ENCODE results near the gene COASY.
A peak's percentile ranks its signal among the peaks of the same experiment; 100 is the strongest.
"Not testable (repeated sequence)": the region's sequence is repeated elsewhere in the genome, so short reads cannot be mapped to it uniquely, and the experiment has no call there.

Gene COASY

GRCh38 chr17:42531455-42532354 is 30.2 kb upstream of the COASY start:
- DNase-seq (ENCODE audit: low read depth), result peak; percentile 44

GRCh38 chr17:42535155-42536047 is 26.5 kb upstream of the COASY start:
- DNase-seq (ENCODE audit: low read depth), result no peak

GRCh38 chr17:42536048-42536371 is 25.9 kb upstream of the COASY start, which contains the start of gene NAGLU:
TSS of gene NAGLU (plus strand) at chr17:42536241. CDS start at chr17:42536273, 32 bp downstream.
- DNase-seq (ENCODE audit: low read depth), result peak; percentile 76

DNA sequence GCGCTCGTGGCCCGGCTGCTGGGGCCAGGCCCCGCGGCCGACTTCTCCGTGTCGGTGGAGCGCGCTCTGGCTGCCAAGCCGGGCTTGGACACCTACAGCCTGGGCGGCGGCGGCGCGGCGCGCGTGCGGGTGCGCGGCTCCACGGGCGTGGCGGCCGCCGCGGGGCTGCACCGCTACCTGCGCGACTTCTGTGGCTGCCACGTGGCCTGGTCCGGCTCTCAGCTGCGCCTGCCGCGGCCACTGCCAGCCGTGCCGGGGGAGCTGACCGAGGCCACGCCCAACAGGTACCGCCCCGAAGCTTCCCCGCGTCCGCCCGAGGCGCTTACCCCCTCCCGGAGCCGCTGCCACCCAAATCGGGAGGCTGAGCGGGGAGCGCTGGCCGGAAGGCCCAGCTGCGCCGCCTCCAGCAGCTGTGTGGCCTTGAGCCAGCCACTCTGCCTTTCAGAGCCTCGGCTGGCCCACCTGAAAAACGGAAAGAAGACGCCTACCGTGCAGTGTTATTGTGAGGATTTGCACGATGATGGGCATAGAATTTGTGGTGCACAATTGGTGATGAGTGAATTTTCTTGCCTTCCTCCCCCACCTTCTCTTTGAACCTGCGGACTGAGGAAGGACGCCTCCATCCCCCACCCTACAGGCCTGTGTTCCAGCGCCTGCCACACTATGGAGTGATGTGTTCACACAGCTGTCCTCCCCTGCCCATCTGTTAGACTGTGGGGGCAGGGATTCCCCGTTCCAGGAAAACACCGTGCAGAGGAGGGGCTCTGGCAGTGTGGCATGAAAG is 25.4 kb upstream of the COASY start:
- peak; percentile 61 for DNase-seq (ENCODE audit: low read depth)

DNA sequence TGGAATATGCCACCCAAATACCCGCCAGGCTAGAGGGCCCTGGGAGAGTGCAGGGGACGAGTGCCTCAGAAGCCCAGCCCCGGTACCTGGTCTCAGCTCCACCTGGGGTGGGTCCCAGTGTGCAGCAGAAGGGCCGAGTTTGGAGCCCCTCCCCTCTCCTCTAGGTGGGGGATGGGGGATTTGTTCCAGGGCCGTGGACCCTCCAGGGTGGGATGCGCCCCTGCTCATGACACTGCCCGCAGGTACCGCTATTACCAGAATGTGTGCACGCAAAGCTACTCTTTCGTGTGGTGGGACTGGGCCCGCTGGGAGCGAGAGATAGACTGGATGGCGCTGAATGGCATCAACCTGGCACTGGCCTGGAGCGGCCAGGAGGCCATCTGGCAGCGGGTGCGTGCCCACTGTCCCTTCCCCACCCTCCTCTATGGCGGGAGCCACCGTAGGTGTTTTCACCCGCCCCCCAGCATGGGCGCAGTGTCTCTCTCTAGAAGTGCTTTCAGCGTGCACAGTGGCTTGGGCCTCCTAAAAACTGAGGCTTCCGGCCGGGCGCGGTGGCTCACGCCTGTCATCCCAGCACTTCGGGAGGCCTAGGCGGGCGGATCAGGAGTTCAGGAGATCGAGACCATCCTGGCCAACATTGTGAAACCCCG is 24.7 kb upstream of the COASY start:
- no peak for DNase-seq (ENCODE audit: low read depth)

DNA sequence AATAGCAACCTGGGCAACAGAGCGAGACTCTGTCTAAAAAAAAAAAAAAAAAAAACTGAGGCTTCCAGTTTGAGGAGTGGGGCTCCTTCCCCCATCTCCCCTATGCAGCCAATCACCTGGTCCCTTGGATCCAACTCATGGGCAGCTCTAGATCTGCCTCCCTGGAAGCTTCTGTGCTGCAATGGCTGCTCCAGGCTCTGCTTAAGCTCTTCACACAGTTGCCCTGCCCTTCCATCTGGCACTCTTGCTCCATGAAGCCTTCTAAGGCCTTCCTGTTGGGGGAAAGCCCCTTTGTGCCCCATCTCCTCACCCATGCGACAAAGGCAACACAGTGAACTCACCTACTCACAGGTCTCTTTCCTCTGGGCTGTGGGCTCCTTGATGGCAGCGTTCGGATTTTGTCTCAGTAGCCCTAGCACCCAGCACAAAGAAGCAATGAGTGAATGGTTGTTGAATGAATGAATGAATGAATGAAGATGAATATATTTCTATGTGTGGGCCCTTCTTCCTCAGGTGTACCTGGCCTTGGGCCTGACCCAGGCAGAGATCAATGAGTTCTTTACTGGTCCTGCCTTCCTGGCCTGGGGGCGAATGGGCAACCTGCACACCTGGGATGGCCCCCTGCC is 24.0 kb upstream of the COASY start:
- DNase-seq (ENCODE audit: low read depth), result no peak

- no peak for DNase-seq (ENCODE audit: low read depth)
Measured at GRCh38 chr17:42538482-42538881, 23.5 kb upstream of the COASY start.

- DNase-seq (ENCODE audit: low read depth), result not testable (repeated sequence)
Measured at GRCh38 chr17:42540558-42540957, 21.4 kb upstream of the COASY start.

DNA sequence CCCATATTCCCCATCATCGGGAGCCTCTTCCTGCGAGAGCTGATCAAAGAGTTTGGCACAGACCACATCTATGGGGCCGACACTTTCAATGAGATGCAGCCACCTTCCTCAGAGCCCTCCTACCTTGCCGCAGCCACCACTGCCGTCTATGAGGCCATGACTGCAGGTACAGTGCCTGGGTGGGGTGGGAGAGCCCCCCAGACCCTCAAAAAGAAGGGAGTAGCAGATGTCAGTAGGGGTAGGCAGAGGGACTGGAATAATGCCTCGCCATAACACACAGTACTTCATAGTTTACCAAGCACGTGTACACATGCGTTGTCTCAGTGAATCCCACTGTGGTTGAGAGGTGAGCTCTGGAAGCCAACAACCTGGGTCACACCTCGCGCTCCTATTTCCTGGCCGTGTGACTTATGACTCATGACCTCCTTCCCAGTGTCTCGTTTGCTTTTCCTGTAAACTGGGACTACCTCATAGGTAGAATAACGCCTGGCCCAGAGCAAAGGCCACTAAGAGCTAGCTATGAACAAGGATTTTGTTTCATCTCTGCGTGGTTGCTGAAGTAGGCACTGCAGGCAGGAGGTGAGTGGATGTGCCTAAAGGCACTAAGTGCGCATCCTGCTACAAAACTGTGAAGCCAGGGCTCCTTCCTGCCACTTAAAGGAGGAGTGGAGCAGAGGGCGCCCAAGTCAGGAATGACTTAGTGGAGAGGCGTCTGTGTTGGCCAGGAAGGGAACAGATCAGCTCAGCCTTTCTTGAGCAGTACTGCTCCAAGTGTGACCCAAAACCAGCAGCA is 20.7 kb upstream of the COASY start:
- DNase-seq (ENCODE audit: low read depth), result no peak

GRCh38 chr17:42543190-42544079 is 18.5 kb upstream of the COASY start:
- DNase-seq (ENCODE audit: low read depth), result no peak

DNA sequence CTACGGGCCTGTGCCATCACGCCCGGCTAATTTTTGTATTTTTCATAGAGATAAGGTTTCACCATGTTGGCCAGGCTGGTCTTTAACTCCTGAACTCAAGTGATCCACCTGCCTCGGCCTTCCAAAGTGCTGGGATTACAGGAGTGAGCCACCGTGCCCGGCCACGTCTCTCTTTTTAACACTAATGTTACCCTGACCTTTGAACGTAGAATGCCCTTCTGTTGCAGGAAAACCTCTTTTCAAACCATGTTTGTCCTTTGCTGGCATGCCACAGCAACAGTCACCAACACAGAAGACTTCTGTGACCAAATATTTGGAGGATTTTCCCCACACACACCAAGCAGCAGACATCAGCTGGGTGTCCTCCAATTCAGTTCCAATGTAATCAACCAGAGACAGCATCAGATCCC is 17.1 kb upstream of the COASY start:
- DNase-seq (ENCODE audit: low read depth), result no peak

- DNase-seq (ENCODE audit: low read depth), result not testable (repeated sequence)
Measured at GRCh38 chr17:42545755-42546505, 16.0 kb upstream of the COASY start.

GRCh38 chr17:42547001-42547461 is 14.9 kb upstream of the COASY start:
- DNase-seq (ENCODE audit: low read depth), result no peak

- DNase-seq (ENCODE audit: low read depth), result no peak
Measured at GRCh38 chr17:42547698-42548069, 14.3 kb upstream of the COASY start.

- peak; percentile 75 for DNase-seq (ENCODE audit: low read depth)
Measured at GRCh38 chr17:42548070-42548837, 13.7 kb upstream of the COASY start.

DNA sequence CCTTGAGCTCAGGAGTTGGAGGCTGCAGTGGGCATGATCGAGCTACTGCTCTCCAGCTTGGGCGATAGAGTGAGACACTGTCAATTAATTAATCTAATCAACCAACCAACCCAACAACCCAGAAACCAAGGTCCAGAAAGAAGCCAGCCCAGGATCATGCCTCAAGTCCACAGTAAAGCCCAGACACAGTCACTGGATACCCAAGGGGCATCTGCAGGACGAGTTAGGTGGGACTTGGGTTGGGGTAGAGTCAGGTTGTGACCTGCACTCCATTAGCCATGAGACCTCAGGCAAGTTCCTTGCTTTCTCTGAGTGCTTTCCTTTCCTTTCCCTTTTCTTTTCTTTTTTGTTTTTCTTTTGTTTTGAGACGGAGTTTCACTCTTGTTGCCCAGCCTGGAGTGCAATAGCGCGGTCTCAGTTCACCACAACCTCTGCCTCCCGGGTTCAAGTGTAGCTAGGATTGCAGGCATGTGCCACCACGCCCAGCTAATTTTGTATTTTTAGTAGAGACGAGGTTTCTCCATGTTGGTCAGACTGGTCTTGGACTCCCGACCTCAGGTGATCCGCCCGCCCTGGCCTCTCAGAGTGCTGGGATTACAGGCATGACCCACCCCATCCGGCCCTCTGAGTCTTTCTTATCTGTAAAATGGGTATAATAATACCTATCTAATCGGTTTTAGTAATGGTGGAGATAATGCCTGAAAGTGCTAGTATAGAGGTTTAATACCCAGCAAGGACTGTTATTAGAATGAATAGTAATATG is 12.8 kb upstream of the COASY start:
- DNase-seq (ENCODE audit: low read depth), result no peak

DNA sequence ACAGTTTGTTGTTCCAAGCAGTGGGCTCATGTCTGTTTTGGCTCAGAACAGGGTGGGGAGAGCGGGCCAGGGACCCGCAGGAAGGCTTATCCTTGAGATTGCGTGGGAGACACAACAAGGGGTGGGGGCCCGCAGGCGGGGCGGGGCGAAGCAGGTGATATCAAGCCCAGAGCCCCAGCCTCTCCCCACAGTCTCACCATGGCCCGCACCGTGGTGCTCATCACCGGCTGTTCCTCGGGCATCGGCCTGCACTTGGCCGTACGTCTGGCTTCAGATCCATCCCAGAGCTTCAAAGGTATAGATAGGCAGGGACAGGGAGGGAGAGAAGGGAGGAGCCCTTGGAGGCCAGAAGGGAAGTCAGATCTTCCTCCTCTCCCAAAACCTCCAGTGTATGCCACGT is 9.2 kb upstream of the COASY start, which contains the start of gene HSD17B1:
TSS of gene HSD17B1 (plus strand) at position 188 of the 400 bp plus-strand sequence. CDS start at position 199, 11 bp downstream.
- DNase-seq (ENCODE audit: low read depth), result not testable (repeated sequence)
